Skeletal muscle cell (primary cell): ENCODE data around the gene PIGT.

Experiments
- DNase-seq: peaks from one replicate; pipeline ENCODE4 v3.0.0-alpha.2; 2010; ENCODE audit warnings: low read depth
- H3K4me3 ChIP-seq: 2 replicates; pipeline ENCODE4 v1.5.1; 2011; ENCODE audit warnings: low read depth, mild to moderate bottlenecking, control low read depth, low read length, moderate library complexity

Gene PIGT

DNA sequence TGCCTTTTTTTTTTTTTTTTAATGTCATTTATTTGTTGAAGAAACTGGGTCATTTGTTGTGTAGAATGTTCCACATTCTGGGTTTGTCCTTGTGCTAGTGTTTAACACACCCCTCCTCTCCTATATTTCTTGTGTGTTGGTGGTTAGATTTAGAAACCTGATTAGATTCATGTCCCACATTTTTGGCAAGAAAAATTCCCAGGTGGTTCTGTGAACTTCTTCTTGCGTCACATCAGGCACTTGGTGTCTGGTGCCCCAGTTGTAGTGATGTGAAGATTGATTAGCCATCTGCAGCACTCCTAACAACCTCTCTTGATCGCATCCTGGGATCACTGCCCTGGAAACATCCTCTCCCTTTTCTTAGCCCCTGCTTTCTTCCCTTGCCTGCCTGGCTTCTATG lies 7.8 kb downstream of the PIGT start:
- DNase-seq, result no peak
- no peak overlapping the region for H3K4me3 ChIP-seq

- H3K4me3 ChIP-seq, result no peak overlapping the region
- DNase-seq, result no peak
Measured at GRCh38 chr20:45425561-45425960, 9.6 kb downstream of the PIGT start.

DNA sequence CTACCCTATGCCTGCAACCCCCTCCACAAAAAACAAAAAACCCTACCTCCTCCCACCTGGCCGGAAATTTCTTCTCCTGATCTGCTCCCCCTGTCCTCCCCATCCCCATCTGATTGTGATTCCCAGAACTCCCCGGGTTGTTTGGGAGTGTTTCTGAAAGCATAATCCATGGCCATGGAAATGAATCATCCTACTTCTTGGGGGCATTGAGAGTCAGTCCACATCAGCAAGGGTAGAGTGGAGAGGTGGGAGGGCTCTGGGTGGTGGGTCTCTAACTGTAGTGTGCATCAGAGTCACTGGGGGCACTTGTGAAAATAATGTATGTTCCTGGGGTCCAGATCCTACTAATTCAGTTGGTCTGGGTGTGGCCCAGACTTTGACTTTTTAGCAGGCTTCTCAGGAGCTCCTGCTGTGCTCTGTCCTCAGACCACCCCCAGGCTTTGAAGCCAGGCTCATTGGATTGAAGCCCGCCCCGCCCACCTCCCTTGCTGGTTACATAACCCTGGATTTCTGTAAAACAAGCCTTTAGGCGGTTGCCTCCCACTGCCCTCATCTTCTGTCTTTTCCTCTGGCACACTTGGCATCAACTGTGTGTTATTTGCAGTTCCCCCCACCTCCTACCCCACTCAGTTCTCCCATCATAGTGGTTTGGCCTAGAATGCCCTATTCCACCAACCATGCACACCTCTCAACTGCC lies 10.5 kb downstream of the PIGT start:
- no peak for DNase-seq
- no peak overlapping the region for H3K4me3 ChIP-seq

DNA sequence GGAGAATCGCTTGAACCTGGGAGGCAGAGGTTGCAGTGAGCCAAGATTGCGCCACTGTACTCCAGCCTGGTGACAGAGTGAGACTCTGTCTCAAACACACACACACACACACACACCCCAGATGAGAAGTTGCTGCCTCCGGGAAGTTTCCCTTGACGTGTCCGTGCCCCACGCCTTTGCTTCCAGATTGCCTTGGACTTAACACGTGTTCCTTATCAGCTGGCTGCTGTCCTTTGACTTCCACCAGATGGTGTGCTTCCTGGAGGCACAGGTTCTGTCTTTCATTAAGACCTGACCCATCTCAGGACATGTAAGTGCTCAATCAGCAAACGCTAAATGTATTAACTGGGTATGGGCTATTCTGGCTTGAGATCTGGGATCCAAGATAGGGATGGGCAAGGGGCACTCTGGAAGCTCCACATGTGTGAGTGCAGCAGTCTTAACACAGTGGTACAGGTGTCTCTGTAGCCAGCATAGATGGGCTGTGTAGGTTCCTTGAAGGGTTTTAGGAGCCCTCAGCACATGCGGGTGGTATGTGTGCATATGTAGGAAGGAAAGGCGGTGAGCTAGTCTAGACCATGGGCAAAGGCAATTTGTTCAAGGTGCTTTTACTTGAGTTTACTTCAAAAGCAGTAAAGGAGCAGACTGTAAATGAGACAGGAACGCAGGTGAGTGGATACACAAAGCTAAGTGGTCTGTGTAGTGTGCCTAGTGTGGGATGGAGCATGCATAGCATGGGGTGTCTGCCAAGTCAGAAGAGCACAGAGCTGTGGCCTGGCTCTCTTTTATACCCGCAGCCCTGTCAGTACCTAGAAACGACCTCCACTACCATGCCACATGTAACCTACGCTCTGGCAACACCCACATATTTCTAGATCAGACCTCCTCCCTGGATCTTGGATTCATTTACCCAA lies 11.6 kb downstream of the PIGT start:
- no peak overlapping the region for H3K4me3 ChIP-seq
- no peak for DNase-seq

DNA sequence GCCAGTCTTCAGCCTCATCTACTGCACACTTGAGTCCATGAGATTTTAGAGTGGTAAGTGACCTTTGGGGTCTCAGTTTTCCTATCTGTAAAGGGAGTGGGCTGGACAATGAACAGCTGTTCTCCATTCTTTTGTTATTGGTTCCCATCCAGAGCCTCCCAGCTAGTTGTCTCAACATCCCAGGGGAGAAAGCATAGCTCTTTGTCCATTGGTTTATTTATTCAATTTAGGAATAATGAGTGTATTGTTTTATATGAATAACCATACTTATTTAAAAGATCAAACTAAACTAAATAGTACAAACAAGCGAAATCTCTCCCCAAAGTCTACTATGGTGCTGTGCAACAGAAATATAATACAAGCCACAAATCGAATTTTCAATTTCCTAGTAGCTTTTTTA lies 13.7 kb downstream of the PIGT start:
- no peak for DNase-seq
- no peak overlapping the region for H3K4me3 ChIP-seq

DNA sequence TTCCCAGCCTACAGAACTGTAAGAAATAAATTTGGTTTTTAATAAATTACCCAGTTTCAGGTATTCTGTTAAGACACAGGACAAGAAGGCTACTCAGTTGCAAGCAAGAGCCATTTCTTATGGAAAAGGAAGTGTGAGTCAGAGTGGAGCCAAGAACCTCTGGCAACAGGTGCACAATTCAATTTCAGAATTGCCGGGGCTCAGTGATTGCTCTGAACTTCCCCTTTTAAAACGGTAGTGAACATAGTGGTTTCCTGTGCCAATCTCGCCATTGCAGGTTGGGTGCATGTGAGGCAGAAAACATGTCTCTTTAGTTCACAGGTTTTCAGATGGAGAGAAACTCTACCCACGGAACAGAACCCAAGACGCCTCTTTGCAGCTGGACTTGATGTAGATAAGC lies 16.4 kb downstream of the PIGT start:
- no peak for DNase-seq
- H3K4me3 ChIP-seq, result no peak overlapping the region

DNA sequence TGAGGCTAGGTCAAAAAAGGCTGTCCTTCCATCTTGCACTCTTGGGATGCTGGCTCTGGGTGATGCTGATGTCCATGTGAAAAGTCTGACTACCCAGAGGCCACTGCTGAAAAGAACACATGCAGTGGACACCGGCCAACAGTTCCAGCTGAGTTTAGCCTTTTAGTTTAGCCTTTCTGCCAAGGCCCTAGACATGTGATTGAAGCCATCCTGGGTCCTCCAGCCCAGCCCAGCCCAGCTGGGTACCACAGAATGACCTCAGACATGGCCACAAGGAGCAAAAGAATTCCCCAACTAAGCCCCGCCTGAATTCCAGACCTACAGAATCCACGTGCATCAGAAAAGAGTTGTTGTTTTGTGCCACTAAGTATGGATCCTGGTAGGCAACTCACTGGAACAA lies 17.4 kb downstream of the PIGT start:
- DNase-seq, result peak; percentile 8
- no peak overlapping the region for H3K4me3 ChIP-seq

DNA sequence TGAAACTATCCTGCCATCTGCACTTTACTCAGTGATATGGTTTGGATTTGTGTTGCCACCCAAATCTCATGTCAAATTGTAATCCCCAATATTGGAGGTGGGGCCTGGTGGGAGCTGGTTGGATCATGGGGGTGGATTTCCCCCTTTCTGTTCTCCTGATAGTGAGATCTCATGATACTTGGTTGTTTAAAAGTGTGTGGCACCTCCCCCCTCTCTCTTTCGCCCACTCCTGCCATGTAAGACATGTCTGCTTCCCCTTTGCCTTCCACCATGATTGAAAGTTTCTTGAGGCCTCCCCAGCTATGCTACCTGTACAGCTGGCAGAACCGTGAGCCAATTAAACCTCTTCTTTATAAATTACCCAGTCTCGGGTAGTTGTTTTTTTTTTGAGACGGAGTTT lies 18.0 kb downstream of the PIGT start:
- no peak for DNase-seq
- no peak overlapping the region for H3K4me3 ChIP-seq

- H3K4me3 ChIP-seq, result peak overlapping the region; percentile 56
- peak; percentile 29 for DNase-seq
Measured at GRCh38 chr20:45436732-45437485, 21.0 kb downstream of the PIGT start.

- no peak overlapping the region for H3K4me3 ChIP-seq
- DNase-seq, result no peak
Measured at GRCh38 chr20:45440424-45440823, 24.5 kb downstream of the PIGT start.

DNA sequence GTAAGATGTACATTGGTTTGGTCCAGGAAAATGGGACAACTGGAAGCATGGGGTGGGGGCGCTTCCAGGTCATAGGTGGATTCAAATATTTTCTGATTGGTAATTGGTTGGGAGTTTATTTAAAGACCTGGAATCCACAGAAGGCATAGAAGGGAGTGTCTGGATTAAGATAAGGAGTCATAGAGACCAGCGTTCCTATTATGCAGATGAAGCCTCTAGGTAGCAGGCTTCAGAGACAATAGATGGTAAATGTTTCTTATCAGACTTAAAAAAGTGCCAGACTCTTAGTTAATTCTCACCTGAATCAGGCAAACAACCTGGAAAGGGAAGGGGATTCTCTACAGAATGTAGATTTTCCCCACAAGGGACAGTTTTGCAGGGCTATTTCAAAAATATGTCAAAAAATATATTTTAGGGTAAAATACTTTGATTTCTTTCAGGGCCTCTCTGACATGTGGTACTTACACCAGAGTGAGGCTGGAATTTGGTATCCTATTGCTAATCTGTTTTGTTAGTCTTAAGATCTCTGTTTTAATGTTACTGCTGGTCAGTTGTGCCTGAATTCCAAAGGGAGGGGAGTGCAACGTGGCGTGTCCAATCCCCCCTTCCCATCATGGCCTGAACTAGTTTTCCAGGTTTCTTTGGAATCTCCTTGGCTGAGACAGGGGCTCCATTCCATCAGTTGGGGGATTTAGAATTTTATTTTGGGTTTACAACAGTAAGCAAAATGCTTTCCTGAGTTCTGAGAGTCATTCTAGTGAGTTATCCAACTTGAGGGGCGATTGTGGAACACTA lies 25.1 kb downstream of the PIGT start:
- DNase-seq, result no peak
- no peak overlapping the region for H3K4me3 ChIP-seq

GRCh38 chr20:45441746-45442145 lies 25.8 kb downstream of the PIGT start:
- no peak for DNase-seq
- no peak overlapping the region for H3K4me3 ChIP-seq

DNA sequence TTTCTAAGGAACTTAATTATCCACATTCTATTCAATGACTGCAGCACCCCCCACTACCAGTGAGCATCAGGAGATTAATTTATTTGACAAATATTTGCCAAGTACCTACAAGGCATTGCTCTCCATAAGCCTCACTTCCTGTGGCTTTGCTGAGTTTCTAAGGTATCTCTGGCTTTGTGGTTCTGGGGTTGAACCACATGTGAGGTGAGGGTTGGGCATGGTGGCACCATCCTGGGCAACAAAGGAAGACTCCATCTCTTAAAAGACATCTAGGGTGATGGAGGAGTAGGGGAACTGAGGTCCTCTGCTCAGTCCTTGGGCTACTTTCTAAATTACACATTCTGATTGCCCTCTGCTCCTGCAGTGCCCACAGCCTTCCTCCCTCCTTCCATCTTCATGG lies 28.1 kb downstream of the PIGT start:
- H3K4me3 ChIP-seq, result no peak overlapping the region
- no peak for DNase-seq

DNA sequence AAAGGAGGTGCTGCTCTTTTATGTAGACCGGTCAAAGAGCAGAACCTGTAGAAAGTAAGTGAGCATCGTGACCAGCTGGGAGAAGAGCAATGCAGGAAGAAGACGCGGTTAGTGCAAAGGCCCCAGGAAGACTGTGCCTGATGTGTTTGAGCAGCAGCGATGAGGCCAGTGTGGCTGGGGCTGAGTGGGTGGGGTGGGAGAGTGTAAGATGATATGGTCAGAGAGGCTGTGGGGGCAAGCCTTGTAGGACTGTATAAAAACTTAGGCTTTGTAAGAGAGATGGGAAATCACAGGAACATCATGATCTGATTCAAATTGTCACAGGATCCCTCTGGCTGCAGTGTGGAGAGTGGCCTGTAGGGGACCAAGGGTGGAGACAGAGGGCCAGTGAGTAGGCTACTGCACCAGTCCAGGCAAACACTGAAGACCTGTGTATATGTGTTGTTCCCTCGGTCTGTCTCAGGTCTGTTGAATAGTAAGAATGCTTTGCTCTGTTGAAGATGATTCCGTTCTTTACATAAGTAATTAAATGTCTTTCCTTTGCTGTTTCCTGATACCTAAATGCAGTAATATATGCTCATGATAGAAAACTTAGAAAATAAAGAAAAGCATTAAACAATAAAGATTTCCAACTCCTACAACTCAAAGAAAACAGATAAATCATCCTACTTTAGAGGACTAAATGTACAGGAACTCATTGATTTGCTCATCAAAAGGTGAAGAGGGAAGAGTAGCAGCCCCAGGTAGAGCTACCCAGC lies 30.0 kb downstream of the PIGT start:
- no peak for DNase-seq
- no peak overlapping the region for H3K4me3 ChIP-seq

DNA sequence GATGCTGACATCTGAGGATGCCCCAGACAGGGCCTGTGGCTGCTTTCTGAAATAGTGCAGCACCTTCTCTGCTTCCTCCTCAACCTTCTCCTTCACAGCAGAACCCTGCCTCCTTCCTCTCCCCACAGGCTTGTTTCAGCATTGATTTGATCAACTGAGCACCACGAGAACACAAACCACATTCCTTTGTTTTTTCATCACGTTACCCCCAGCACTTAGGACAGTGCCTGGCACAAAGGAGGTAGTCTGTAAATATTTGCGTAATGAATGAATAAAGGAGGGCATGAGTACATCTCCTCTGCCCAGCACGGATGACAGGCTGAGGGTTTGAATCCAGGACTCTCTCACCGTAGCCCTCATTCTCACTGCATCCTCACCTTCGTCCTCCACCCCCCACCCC lies 32.3 kb downstream of the PIGT start:
- no peak for DNase-seq
- H3K4me3 ChIP-seq, result no peak overlapping the region

- no peak overlapping the region for H3K4me3 ChIP-seq
- no peak for DNase-seq
Measured at GRCh38 chr20:45449528-45449927, 33.6 kb downstream of the PIGT start.

DNA sequence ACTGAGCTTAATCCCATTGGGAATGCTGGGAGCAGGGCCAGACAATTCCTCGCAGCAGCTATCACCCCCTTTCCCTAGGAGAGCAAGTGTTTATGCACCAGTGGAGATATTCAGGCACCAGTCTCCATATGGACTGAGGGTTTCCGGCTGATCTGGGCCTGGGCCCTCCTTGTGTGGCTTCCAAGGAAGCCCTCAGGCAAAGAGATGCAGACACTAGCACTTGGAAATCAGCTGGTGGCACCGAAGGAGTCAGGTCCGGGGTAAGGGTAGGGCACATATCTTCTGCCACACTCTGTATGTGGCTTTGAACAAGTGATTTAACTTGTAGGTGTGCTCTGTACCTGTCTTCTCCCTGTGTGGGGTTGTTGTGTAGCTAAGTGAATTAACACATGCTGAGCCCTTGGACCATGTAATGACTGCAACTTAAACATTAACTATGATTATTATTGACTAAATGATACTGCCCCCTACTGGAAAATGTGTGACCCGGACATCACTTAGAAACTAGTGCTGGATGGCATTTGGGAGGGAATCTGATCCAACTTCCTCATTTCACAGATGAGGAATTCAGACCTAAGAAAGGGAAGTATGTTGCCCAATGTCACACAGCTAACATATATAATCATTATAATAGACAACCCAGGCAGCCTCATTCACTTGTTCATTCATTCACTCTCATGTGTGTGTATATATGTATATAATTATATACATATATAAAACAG lies 34.3 kb downstream of the PIGT start:
- peak; percentile 18 for DNase-seq

DNA sequence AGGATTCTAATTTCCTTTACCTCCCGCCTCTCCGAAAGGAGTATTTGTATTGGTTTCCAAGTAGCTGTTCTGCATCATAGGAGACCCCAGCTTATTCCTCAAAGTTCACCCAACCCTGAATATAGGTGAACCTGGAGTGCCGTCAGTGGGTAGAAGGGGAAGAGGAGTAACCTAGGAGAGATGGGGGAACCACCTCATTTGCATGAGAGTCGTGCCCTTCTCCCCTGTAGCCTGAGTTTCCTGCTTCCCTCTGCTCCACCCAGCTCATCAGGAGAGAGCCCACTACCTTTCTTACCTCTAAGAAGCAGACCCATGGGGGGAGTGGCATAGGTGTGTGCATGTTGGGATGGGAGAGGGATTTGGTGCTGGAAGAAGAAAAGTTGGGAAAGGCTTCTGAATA lies 36.3 kb downstream of the PIGT start:
- H3K4me3 ChIP-seq, result no peak overlapping the region
- DNase-seq, result no peak

More for the DNA sequence above, 34.3 kb downstream of the PIGT start:
- no peak overlapping the region for H3K4me3 ChIP-seq
